Ishikawa (cell line): ENCODE results near the gene DKK3.

ENCODE experiments used
- EP300 ChIP-seq: IDR thresholded peaks from 2 replicates; pipeline ENCODE4 v1.6.1; 2012; ENCODE audit warnings: borderline replicate concordance
- FOXM1 ChIP-seq: IDR thresholded peaks from 2 replicates; pipeline ENCODE4 v1.6.1; 2012; ENCODE audit warnings: low read depth, borderline replicate concordance
- MAX ChIP-seq: IDR thresholded peaks from 2 replicates; pipeline ENCODE4 v1.6.1; 2012
- NFIC ChIP-seq: IDR thresholded peaks from 2 replicates; pipeline ENCODE4 v1.6.1; 2012
- RAD21 ChIP-seq: IDR thresholded peaks from 2 replicates; pipeline ENCODE4 v1.6.1; 2012; ENCODE audit warnings: low read depth
- TAF1 ChIP-seq: IDR thresholded peaks from 2 replicates; pipeline ENCODE4 v1.6.1; 2012; ENCODE audit warnings: low read depth, mild to moderate bottlenecking

GRCh38 chr11:11913395-11913794 lies 95.0 kb downstream of the DKK3 start:
- TF ChIP-seq TAF1 (no peak), RAD21 (no peak), NFIC (no peak), FOXM1 (no peak), MAX (no peak), EP300 (no peak)
